GM19043 (cell line): ENCODE data around the gene CHST8.
"Not testable (repeated sequence)": the region's sequence is repeated elsewhere in the genome, so short reads cannot be mapped to it uniquely, and the experiment has no call there.

Experiments
- ATAC-seq: cut with Tn5 transposase; IDR thresholded peaks from one replicate; pipeline ENCODE4 v1.9.1; 2021; ENCODE audit warnings: low read depth; ENCODE audit not compliant: unreplicated experiment

CHST8 gene

DNA sequence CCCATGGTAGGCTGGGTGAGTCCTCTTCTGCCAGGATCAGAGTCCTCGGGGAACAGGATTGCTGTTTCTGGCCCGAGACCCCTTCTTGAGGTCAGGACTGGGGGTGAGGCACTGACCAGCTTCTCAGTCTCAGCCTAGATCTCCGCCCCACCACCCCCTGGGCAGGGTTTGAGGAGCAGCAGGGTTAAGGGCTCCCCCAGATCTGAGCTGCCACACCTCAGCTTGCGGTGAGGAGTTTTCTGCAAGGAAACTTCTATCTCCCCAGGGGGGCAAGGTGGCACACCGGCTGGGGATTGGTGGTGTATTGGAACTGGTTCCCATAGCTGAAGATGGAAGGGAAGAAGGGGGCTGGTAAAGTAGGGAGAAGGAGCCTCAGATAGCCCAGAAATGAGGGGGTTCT, 19.5 kb downstream of the CHST8 start:
- no peak for ATAC-seq

DNA sequence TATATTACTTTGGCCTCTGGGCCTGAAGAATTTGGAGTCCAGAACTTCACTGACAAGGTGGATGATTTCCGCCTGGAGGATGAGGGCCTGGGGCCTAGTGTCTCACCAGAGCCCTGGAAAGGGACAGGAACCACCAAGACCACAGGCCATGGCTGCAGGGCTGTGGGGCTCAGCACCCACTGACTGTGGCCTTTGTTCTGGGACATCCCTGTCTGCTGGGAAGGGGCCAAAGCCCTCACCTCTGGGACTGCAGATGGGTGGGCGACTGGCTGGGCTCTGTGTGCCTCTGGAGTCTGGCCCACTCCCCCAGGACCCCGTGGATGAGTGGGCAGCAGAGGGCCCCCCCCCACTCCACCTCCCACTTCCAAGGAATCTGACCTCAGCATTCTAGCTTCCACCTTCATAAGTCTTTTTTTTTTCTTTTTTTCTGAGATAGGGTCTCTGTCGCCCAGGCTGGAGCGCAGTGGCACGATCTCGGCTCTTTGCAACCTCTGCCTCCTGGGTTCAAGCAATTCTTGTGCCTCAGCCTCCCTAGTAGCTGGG, 20.3 kb downstream of the CHST8 start:
- ATAC-seq: no peak

- ATAC-seq: no peak
Observed at GRCh38 chr19:33644284-33644836, 22.6 kb downstream of the CHST8 start.

- no peak for ATAC-seq
Observed at GRCh38 chr19:33646306-33646705, 24.6 kb downstream of the CHST8 start.

GRCh38 chr19:33647146-33647545, 25.4 kb downstream of the CHST8 start:
- no peak for ATAC-seq

DNA sequence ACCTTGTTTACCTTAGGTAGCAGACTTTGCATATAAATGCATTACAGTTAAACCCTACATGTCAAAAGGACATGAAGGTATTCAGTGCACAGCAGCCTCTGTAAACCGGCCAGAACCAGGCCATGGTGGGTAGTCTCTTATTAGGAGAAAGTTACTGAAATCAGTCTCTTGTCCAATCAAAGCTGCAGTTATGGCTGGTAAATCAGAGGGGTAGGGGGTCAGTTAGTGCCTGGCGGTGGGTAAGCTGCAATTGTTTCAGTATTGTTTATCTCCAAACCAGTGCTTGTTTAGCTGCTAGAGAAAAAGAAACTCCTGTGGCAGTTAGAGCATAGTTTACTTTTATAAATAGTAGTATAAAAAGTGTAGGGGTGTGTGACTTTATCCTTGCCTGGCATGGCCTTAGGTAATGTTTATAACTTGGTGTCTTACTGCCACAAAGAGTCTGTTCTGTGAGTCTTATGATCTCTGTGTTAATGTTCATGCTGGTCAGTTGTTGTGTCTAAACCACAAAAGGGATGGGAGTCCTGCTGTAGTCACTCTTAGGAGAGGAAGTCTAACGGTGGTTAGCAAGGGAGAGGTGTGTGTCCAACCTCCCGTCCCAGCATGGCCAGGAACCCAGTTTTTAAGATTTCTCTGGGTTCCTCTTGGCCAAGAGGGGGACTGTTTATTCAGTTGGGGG, 28.0 kb downstream of the CHST8 start:
- no peak for ATAC-seq

DNA sequence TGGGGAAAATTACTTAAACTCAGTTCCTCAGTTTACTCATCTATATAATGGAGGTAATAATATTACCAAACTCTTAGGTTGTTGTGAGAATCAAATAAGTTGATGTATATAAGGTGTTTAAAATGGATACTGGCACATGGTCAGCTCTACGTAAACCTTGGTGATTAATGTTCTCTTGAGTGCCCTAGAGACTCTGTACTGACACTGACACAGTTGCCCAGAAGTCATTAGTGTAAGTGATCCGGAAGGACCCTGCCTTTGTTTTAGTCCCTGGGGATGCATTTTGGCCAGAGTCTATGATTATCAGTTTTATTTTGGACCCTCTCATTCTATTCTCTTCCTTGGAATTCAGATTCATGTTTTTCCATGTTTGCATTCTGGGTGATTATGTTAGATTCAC, 31.9 kb downstream of the CHST8 start:
- ATAC-seq: no peak

- ATAC-seq: no peak
Observed at GRCh38 chr19:33654840-33655508, 33.2 kb downstream of the CHST8 start.

- ATAC-seq: no peak
Observed at GRCh38 chr19:33659835-33660234, 38.1 kb downstream of the CHST8 start.

DNA sequence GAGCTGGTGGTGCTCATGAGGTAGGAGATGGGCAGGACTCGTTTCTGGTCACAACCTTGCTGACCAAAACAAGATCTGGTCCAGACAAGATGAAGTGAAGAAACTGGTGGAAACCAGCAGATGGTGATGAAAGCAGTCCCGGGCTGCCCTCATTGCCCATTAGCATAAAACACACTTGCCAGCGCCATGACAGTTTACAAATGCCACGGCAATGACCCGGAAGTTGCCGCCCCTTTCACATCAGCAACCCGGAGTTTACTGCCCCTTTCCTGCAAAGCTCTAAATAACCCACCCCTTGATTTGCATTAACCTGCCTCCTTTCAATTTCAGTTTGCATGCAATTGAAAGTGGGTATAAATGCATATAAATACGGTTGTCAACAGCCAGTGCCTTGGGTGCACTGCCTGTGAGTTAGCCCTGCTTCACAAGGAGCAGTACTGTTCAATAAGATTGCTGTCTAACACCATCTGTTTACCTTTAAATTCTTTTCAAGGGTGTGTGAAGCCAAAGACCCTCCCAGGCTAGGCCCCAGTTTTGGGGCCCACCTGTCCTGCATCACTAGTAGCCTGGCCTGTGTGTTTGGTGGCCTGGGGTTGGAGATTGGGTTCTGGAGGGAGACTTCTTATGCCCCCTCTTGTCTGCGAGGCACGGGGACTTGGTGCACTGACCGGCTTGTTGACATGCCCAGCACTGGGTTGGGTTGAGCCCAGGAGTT, 38.8 kb downstream of the CHST8 start:
- no peak for ATAC-seq

DNA sequence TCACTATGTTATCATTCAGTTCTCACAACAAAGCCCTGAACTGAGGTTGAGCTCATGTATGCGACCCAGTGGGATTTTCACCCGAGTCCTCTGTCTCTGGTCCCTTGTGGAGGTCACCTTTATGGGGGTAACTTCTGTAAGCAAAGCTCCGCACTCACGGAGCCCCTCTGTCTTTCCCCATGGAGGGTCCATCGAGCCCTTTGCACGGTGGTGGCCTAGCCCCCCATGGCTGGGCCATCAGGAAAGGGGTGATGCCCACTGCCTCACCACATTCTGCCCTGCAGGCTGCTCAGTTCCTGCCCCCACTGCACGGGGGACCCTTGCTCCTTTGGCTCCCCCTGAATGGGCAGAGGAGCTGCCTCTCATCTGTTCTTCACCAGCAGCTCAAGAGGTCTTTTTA, 39.6 kb downstream of the CHST8 start:
- no peak for ATAC-seq

GRCh38 chr19:33662391-33663092, 40.8 kb downstream of the CHST8 start:
- no peak for ATAC-seq

DNA sequence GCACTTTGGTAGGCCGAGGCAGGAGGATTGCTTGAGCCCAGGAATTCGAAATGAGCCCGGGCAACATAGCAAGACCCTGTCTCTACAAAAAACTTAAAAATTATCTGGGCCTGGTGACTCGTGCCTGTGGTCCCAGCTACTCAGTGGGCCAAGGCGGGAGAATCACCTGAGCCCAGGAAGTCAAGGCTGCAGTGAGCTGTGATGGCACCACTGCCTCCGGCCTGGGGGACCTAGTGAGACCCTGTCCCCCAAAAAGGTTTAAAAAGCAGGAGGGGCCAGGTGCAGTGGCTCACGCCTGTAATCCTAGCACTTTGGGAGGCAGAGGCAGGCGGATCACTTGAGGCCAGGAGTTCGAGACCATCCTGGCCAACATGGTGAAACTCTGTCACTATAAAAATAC, 41.6 kb downstream of the CHST8 start:
- ATAC-seq: not testable (repeated sequence)

GRCh38 chr19:33664744-33665143, 43.0 kb downstream of the CHST8 start:
- ATAC-seq: no peak

DNA sequence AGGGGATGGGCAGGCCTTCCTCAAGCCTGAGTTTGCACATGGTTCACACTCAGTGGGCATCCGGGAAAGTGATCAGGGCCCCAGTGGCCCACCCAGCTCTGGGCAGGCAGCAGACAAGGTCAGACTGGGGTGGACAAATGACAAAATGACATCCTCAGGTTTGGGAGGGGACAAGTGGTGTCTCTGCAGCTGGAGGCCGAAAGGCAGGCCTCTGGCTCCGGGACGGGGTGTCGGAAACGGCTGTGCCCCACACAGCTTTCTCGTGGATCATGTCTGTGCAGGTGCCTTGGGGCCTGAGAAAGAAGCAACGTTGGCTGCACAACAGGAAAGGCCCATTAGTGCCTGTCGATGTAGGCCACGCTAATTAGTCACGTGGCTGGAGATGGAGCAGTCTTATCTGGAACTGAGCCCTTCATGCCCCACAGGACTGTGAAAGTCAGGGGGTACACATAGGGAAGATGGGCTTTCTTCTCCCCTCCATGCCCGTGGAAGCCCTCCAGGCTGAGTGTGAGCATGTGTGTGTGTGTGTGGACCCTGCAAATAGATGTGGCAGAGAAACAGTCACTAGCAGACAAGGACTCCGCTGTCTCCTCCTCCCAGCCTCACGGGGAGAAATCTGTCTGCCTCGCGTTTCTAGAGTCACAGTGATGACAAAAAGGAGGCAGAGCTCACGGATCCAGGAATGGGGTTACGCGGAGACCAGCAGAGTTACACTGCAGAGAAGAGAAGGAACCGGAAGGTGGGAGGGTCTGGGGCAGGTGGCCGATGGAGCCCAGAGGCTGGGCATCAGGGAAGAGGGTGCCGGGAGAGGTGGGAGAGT, 44.2 kb downstream of the CHST8 start:
- ATAC-seq: no peak

GRCh38 chr19:33667141-33667650, 45.4 kb downstream of the CHST8 start:
- ATAC-seq: no peak

DNA sequence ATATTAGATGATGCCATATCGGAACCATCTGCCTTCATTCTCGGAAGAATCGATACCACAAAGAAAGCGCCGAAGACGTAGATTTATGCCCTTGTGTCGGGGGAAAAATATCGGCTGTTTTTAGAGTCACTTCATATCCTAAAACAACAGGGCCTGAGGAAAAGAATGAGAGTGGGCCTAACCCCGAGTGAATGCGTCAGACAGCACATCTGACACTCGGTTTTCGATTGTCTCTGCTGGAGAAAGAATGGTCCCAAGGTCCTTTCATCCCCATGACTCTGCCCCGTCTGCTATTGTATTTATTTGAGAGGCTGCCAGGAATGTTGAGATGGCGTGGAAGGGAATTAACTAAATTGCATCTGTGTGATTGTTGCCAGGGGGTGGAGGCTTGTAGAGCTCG, 46.1 kb downstream of the CHST8 start:
- no peak for ATAC-seq

GRCh38 chr19:33668968-33669367, 47.2 kb downstream of the CHST8 start:
- ATAC-seq: no peak

DNA sequence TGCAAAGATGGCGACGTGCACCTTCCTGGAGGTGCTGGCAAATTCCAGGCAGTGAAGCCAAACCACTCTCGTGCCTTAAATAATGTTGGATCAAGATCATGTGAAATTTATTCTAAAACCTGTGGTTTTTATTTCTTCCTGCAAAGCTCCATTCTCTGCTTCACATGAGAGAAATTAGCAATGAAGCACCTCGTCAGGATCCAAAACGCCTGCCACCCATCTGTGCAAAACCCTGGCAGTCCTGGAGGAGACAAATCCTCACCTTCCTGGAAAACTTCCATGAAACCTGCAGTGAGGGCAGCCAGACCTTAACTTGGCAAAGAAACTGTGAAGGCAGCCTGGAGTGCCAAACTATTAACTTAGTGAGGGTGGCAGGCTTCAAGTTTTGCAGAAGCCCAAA, 47.6 kb downstream of the CHST8 start:
- no peak for ATAC-seq

DNA sequence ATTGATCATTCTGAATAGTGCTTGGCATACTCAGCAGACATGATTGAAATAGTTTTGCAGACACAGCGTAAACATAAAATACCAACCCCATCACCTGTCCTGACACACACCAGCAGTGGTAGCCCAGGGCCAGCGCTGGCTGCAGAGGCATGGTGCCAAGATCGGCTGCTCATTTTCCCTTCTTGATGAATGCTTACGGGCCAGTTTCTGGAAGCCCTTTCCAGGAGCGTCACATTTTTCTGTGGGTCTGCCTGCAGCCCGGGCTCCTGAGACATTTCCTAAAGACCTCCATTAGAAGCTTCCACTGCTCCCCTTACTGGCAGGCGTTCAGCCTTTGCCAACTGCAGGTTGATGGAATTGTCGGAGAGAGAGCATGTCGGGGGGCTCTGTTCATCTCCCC, 48.6 kb downstream of the CHST8 start:
- ATAC-seq: no peak
